ENCODE results near the gene TNS4.

TNS4 gene

GRCh38 chr17:40515011-40515410 lies 13.6 kb upstream of the TNS4 start:
- DNase-seq, result no peak

- no peak for DNase-seq
These were observed 12.8 kb upstream of the TNS4 start for GRCh38 chr17:40514013-40514875.

GRCh38 chr17:40511667-40512220 lies 10.3 kb upstream of the TNS4 start:
- DNase-seq, result no peak

DNA sequence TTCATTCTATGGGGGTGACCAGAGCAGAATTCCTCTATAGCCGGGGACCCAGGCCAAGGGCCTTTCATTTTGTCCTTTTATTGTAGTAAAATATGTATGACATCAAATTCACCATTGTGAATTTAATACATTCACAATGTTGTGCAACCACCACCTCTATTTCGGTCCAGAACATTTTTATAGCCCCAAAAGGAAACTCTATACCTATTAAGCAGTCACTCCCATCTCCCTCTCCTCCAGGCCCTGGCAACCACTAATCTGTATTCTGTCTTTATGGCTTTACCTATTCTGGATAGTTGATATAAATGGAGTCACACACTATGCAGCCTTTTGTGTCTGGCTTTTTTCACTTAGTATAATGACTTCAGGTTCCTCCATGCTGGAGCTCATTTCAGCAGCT lies 9.7 kb upstream of the TNS4 start:
- DNase-seq, result no peak

DNA sequence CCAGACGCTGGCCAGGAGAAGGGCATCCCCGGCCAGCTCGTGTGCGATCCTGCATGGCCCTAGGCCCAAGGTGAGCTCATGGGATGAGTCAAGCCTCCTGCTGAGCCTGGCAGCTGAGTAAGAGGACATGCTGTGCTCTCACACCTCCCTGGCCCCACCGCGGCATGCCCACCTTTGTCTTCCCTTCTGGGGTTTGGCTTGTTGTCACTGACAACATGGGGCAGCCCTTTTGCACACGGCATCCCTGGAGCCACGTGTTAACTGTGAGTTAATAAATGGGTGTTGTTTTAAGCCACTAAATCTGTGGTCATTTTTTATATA lies 8.9 kb upstream of the TNS4 start:
- no peak for DNase-seq

DNA sequence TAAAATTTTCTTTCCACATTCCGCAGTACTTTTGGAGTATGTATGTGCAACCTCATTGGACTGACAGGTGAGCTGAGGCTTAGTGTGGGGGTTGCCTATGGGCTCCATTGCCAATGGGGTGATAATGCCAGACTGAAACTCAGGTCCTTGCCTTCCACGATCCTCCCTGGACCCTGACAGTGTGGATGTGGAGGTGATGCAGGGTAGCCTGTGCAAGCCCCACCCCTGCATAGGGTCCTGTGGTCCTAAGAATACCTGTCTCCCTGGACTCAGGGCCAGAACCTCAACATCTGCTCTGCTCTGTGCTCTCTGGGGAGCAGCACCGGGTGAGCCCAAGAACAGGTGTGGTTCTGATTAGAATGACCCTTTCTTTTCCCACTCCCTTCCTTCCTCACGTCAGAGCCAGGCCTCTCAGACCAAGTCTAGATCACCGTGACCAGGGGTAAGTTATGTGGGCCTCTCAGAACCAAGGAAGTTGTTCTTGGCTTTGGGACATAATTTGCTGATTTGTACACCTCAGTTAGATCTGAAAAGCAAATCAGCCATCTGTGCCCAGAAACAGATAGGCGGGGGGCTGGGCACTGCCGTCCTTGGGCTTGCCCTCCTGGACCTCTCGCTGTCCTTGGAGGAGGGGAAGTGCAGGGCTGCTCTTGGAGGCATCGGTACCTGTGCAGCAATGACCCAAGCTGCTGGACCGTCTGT lies 8.4 kb upstream of the TNS4 start:
- no peak for DNase-seq

GRCh38 chr17:40506786-40507185 lies 5.4 kb upstream of the TNS4 start:
- DNase-seq, result no peak

- no peak for DNase-seq
These were observed 1.7 kb upstream of the TNS4 start for GRCh38 chr17:40503154-40503553.

DNA sequence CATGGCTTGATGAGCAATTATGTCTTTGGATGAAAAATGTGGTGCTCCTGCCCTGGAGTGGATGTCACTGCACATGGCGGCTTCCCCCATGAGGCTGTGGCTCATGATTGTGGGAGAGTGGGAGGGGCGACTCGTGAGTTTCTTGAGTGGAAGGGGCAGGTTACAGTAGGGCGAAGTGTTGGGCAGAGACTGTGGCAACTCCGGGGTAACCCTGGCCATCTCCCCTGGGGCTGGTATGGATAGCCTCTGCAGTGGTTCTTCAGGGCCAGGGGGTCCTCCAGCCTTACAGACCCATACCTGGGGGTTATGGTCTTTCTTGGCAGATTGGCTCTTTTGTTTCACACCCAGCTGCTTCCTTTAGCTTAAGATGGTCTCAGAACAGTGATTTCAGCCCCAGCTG lies 1.3 kb upstream of the TNS4 start:
- DNase-seq, result no peak

GRCh38 chr17:40500709-40501108 lies 714 bp downstream of the TNS4 start:
- no peak for DNase-seq

GRCh38 chr17:40500190-40500589 lies 1.2 kb downstream of the TNS4 start:
- DNase-seq, result no peak

DNA sequence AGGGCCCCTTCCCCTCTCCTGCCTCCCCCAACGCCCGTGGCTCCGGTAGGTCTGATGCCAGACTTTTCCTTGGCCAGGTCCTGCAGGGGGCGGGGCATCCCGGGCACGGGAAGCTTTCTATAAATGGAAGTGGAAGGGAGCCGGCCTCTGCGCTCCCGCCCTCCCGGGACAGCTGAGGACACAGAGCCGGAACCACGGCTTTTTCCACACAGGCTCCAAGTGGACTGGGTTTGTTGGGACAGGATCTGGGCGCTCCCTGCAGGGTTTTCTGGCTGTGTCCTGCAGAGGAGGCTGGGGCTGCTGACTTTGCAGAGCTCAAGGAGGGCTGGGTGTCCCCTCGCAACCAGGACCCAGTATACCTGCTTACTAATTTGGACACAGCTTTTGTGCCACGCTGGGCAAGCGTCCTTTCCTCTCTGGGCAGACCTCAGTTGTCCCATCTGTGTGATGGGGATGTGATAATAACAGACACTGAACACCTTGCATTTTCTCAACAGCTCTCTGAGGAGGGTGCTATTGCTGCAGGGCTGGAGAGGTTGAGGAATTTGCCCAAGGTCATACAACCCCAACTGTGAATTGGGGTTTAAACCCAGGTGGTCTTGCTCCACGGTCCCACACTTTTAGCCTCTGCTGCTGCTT lies 1.8 kb downstream of the TNS4 start:
- DNase-seq, result no peak

DNA sequence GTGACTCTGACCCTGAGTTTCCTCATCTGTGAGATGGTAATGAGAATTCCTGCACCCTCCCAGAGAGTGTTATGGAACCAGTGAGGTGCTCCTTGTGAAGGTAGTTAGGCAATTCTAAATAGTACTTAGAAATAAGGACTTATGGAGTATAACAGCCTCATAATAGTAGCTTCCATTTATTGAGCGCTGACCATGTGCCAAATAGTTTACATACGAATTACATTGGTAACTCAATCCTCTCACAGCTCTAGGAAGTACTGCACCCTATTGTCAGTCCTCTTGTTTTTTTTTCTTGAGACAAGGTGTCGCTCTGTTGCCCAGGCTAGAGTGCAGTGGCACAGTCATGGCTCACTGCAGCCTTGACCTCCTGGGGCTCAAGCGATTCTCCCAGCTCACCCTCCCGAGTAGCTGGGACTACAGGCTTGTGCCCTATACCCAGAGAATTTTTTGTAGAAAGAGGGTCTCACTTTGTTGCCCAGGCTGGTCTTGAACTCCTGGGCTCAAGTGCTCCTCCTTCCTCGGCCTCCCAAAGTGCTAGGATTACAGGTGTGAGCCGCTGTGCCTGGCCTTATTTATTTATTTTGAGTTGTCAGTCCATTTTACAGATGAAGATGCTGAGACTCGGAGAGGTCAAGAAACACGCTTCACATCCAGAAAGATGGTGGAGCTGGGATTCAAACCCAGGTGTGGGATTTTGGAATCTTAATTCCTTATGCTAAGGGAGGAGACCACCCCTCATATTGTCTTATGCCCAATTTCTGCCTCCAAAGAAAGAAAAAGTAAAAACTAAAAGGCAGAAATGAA lies 2.9 kb downstream of the TNS4 start:
- no peak for DNase-seq

DNA sequence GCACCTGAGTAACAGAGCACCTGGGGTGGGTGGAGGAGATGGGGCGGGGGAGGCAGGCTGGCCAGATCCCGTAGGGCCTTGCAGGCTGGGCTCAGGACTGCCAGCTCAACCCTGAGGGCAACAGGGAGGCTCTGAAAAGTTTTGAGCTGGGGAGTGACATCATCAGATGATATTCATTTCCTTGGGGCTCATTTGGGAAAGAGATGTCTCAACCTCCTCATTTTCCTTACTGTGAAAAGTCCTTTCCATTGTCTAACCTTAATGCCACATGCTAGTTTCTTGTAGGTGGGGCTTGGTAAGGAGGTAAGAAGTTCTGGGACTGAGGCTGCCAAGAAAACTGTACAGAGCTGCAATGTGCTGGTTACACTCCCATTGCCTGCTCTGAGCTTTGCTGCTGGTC lies 3.7 kb downstream of the TNS4 start:
- DNase-seq, result no peak

GRCh38 chr17:40496634-40497420 lies 4.6 kb downstream of the TNS4 start:
- no peak for DNase-seq

- no peak for DNase-seq
These were observed 5.3 kb downstream of the TNS4 start for GRCh38 chr17:40496170-40496569.

GRCh38 chr17:40495140-40495539 lies 6.3 kb downstream of the TNS4 start:
- DNase-seq, result no peak

GRCh38 chr17:40493697-40494096 lies 7.7 kb downstream of the TNS4 start:
- no peak for DNase-seq

DNA sequence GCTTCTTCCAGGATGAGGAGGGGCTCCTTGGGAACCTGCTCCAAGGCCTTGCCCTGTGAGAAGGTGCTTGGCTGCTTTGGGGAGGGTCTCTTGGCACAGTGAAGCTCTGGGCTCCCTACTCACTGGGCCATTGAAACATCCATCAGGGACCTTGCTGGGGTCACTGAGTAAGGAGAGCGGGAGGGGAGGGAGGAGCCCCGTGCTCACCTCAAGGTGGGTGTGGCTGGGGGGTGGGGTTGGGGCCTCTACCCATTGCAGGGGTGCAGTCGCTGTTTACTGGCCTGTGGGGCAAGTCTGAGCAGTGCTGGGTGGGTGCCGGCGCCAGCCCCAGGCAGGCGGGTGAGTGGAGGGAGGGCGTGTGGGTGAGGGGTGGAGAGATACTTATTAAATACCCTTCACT lies 9.9 kb downstream of the TNS4 start:
- DNase-seq, result no peak

DNA sequence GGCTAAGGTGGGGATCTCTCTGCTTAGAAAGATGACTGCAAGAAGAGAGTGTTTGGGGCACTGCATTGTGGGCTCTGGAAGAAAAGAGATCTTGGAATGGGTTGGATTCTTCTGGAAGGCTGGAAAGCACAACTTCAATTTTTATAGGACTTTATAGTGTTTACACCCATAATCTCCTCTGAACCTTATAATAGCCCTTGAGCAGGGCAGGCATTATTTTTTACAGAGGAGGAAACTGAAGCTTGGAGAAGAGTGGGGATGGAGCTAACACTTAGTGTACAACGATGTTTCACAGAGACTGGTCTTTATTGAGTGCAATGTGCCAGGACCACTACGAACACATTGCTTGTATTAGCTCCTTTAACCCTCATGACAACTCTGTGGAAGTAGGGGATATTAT lies 10.4 kb downstream of the TNS4 start:
- no peak for DNase-seq

DNA sequence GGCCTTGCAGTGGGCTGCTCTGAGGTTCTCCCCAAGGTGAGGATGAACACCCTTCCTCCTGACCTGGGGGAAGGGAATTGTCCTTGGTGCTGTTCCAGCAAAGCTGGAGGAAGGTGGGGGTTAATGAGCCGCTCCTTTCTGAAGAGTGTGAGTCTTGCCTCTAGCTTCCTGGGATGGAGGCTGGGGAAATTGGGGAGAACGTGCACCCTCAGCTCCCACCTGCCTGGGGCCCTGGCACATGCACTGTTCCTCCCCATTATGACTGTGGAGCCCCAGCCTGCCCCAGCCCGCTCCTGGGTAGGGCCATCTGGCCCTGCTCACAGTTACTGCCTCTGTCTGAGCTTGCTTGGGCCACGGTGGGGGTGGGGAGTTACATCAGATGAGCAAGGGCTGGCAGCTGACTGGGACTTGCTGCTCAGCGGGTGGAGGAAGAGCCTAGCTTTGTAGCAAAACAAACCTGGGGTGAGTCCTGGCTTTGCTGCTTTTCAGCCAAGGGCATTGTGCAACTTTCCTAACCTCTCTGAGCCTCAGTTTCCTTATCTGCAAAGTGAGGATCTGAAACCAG lies 11.1 kb downstream of the TNS4 start:
- DNase-seq, result no peak
